ENCODE measurements around the gene POU6F1.

- no peak for TF ChIP-seq CTCF (tag by site-specific recombination; IDR thresholded peaks at IDR 0.05)
- no peak for TF ChIP-seq ZBTB21 (tag by site-specific recombination; IDR thresholded peaks at IDR 0.05)
- TF ChIP-seq ZNF707 (tag by site-specific recombination; IDR thresholded peaks at IDR 0.05), result no peak
These were observed 64.9 kb downstream of the POU6F1 start for GRCh38 chr12:51152953-51153352.

Measured in HEK293 (cell line).